Gastroesophageal sphincter (tissue), 4 donors: ENCODE results near the gene CHRND. TPM values are rescaled to one million over a fixed set of nuclear protein-coding genes. Genes with fewer than 3 reads are reported as not detected.
A peak's percentile ranks its signal among the peaks of the same experiment; 100 is the strongest.

ENCODE experiments used
- ATAC-seq: fragments of 150-250 bp; one replicate; pipeline ENCODE4 v1.9.1; 2016; ENCODE audit warnings: mild to moderate bottlenecking, moderate library complexity
- H3K27ac ChIP-seq, 4 donors: fragments of 200-600 bp; sonication (generic) in 3 of 4; 1 replicate in 3 of 4; 2 replicates in 1 of 4; pipeline ENCODE4 v1.5.1; 2016 to 2019
- H3K27me3 ChIP-seq: fragments of 200-600 bp; sonication (generic); one replicate; pipeline ENCODE4 v1.5.1; 2019
- H3K36me3 ChIP-seq, 2 donors: fragments of 200-600 bp; sonication (generic); one replicate each; pipeline ENCODE4 v1.5.1; 2019; ENCODE audit warnings: control low read depth in 1 of 2
- H3K4me1 ChIP-seq, 3 donors: fragments of 200-600 bp; sonication (generic); 1 replicate in 2 of 3; 2 replicates in 1 of 3; pipeline ENCODE4 v1.5.1; 2016 to 2019; ENCODE audit warnings: control low read depth in 2 of 3
- H3K4me3 ChIP-seq, 2 donors: fragments of 200-600 bp; sonication (generic); one replicate each; pipeline ENCODE4 v1.5.1; 2019; ENCODE audit warnings: mild to moderate bottlenecking in 1 of 2, moderate library complexity in 1 of 2
- H3K9me3 ChIP-seq, 3 donors: fragments of 200-600 bp; sonication (generic); one replicate each; pipeline ENCODE4 v1.5.1; 2017 to 2019; ENCODE audit warnings: control low read depth in 2 of 3
- CTCF ChIP-seq, 4 experiments: fragments of 200-600 bp in 2 of 4; fragments of 450-650 bp in 2 of 4; sonication (generic) in 1 of 4; IDR thresholded peaks; one replicate each; pipeline ENCODE4 v1.5.1; 2017 to 2019; ENCODE audit warnings: antibody characterized with exemption in 4 of 4, mild to moderate bottlenecking in 2 of 4, moderate library complexity in 2 of 4
- EP300 ChIP-seq: sonication (generic); formaldehyde crosslinking; IDR thresholded peaks from one replicate; pipeline ENCODE4 v1.6.1; 2017; ENCODE audit warnings: antibody characterized with exemption, mild to moderate bottlenecking
- POLR2A ChIP-seq, 2 donors: fragments of 450-650 bp; IDR thresholded peaks; one replicate each; pipeline ENCODE4 v1.6.1; 2017; ENCODE audit warnings: antibody characterized with exemption in 2 of 2, mild to moderate bottlenecking in 2 of 2, moderate library complexity in 1 of 2
- POLR2AphosphoS5 ChIP-seq: sonication (generic); formaldehyde crosslinking; IDR thresholded peaks from one replicate; pipeline ENCODE4 v1.6.1; 2017; ENCODE audit warnings: antibody characterized with exemption
- WGBS, 2 donors: methylation state at CpG; one replicate each; pipeline ENCODE4 v1.1.5; 2018; ENCODE audit warnings: low coverage in 1 of 2; 5-methylcytosine and 5-hydroxymethylcytosine counted together
- total RNA-seq, 4 donors: library from RNA; depleted of rRNA; stranded (reverse); fragments of >200 nt; gene quantifications; one replicate each; pipeline ENCODE4 v1.1.0, GENCODE V29; 2016

The CHRND gene
- total RNA-seq, 4 donors from 2014 or later: not detected

- peaks cover 0 to 79% of the 10 kb centered on the region in 2 donors for H3K36me3 ChIP-seq
- H3K9me3 ChIP-seq: no peaks in the 10 kb centered on the region
- no peak for ATAC-seq
- TF ChIP-seq POLR2A (IDR thresholded peaks at IDR 0.05): no peak
- TF ChIP-seq EP300: no peak
- no peak for TF ChIP-seq CTCF (IDR thresholded peaks at IDR 0.05)
- no peak for TF ChIP-seq POLR2AphosphoS5
- H3K27me3 ChIP-seq: no peaks in the 10 kb centered on the region
- WGBS, 2 donors: 86 to 92% methylated on average over 5 of the region's 5 CpGs
- no peak overlapping the region for H3K27ac ChIP-seq
- H3K4me3 ChIP-seq: no peak overlapping the region
- H3K4me1 ChIP-seq: no peaks in the 10 kb centered on the region
Observed at GRCh38 chr2:232574674-232575403, 48.9 kb downstream of the CHRND start.

GRCh38 chr2:232575404-232575746, 49.4 kb downstream of the CHRND start:
- no peak overlapping the region for H3K4me3 ChIP-seq
- WGBS, 2 donors: 83 to 86% methylated on average over 1 of the region's 1 CpG
- no peak for TF ChIP-seq EP300
- no peak for TF ChIP-seq POLR2A (IDR thresholded peaks at IDR 0.05)
- no peak for TF ChIP-seq CTCF (IDR thresholded peaks at IDR 0.05)
- no peak for TF ChIP-seq POLR2AphosphoS5
- no peak overlapping the region for H3K27ac ChIP-seq
- H3K9me3 ChIP-seq: no peaks in the 10 kb centered on the region
- no peak for ATAC-seq
- H3K36me3 ChIP-seq: peaks cover 0 to 77% of the 10 kb centered on the region in 2 donors
- H3K27me3 ChIP-seq: no peaks in the 10 kb centered on the region
- no peaks in the 10 kb centered on the region for H3K4me1 ChIP-seq

- 57 to 83% methylated on average over 2 of the region's 2 CpGs for WGBS, 2 donors
- Histone ChIP-seq H3K27me3 (no peaks in the 10 kb centered on the region), H3K4me3 (no peak overlapping the region), H3K27ac (no peak overlapping the region), H3K4me1 (no peaks in the 10 kb centered on the region), H3K9me3 (no peaks in the 10 kb centered on the region), H3K36me3 (peaks cover 0 to 77% of the 10 kb centered on the region in 2 donors)
- peak; percentile 14 for TF ChIP-seq POLR2AphosphoS5
- TF ChIP-seq POLR2A (IDR thresholded peaks at IDR 0.05): no peak
- ATAC-seq: no peak
Observed at GRCh38 chr2:232576995-232577394, 51.0 kb downstream of the CHRND start.

- Histone ChIP-seq H3K27me3 (no peaks in the 10 kb centered on the region), H3K4me1 (no peaks in the 10 kb centered on the region), H3K4me3 (no peak overlapping the region), H3K36me3 (peaks cover 0 to 78% of the 10 kb centered on the region in 2 donors), H3K27ac (no peak overlapping the region), H3K9me3 (no peaks in the 10 kb centered on the region)
- no peak for ATAC-seq
- 89 to 95% methylated on average over 2 of the region's 2 CpGs for WGBS, 2 donors
- no peak for TF ChIP-seq CTCF (IDR thresholded peaks at IDR 0.05)
- no peak for TF ChIP-seq POLR2AphosphoS5
- TF ChIP-seq EP300: no peak
- no peak for TF ChIP-seq POLR2A (IDR thresholded peaks at IDR 0.05)
Observed at GRCh38 chr2:232577841-232578240, 51.9 kb downstream of the CHRND start.

GRCh38 chr2:232578626-232579025, 52.7 kb downstream of the CHRND start:
- Histone ChIP-seq H3K27ac (no peak overlapping the region), H3K27me3 (no peaks in the 10 kb centered on the region), H3K4me1 (no peaks in the 10 kb centered on the region), H3K9me3 (peaks cover 0 to 2% (median 0%) of the 10 kb centered on the region in 3 donors), H3K36me3 (peaks cover 0 to 78% of the 10 kb centered on the region in 2 donors), H3K4me3 (no peak overlapping the region)
- no peak for ATAC-seq
- no peak for TF ChIP-seq CTCF (IDR thresholded peaks at IDR 0.05)
- TF ChIP-seq EP300: no peak
- no peak for TF ChIP-seq POLR2A (IDR thresholded peaks at IDR 0.05)
- TF ChIP-seq POLR2AphosphoS5: no peak
- 94 to 100% methylated on average over 2 of the region's 2 CpGs for WGBS, 2 donors
